GM21529 (cell line): ENCODE results near the gene GJB6.

ENCODE experiments used
- ATAC-seq: cut with Tn5 transposase; IDR thresholded peaks from one replicate; pipeline ENCODE4 v1.9.1; 2021; ENCODE audit not compliant: unreplicated experiment

Gene GJB6

GRCh38 chr13:20188667-20189553 lies 43.2 kb downstream of the GJB6 start:
- no peak for ATAC-seq

- ATAC-seq = no peak
Measured at GRCh38 chr13:20186771-20187170, 45.3 kb downstream of the GJB6 start.

- ATAC-seq = no peak
Measured at GRCh38 chr13:20185366-20186056, 46.6 kb downstream of the GJB6 start.

- ATAC-seq = peak; percentile 85
Measured at GRCh38 chr13:20182231-20182846, 49.8 kb downstream of the GJB6 start.

- ATAC-seq = no peak
Measured at GRCh38 chr13:20181188-20181587, 50.9 kb downstream of the GJB6 start.

GRCh38 chr13:20178156-20178555 lies 54.0 kb downstream of the GJB6 start:
- ATAC-seq = no peak

GRCh38 chr13:20177049-20177831 lies 54.9 kb downstream of the GJB6 start:
- no peak for ATAC-seq

- no peak for ATAC-seq
Measured at GRCh38 chr13:20175907-20176652, 56.0 kb downstream of the GJB6 start.

- no peak for ATAC-seq
Measured at GRCh38 chr13:20175406-20175794, 56.7 kb downstream of the GJB6 start.

GRCh38 chr13:20174656-20175405 lies 57.3 kb downstream of the GJB6 start:
- peak; percentile 90 for ATAC-seq

- ATAC-seq = no peak
Measured at GRCh38 chr13:20173116-20173746, 58.9 kb downstream of the GJB6 start.
